GM21576 (cell line): ENCODE data around the gene RPL7A.
"Not testable (repeated sequence)": the region's sequence is repeated elsewhere in the genome, so short reads cannot be mapped to it uniquely, and the experiment has no call there.

ENCODE experiments used
- ATAC-seq: cut with Tn5 transposase; IDR thresholded peaks from one replicate; pipeline ENCODE4 v1.9.1; 2021; ENCODE audit warnings: mild to moderate bottlenecking, moderate library complexity; ENCODE audit not compliant: unreplicated experiment

Gene RPL7A

DNA sequence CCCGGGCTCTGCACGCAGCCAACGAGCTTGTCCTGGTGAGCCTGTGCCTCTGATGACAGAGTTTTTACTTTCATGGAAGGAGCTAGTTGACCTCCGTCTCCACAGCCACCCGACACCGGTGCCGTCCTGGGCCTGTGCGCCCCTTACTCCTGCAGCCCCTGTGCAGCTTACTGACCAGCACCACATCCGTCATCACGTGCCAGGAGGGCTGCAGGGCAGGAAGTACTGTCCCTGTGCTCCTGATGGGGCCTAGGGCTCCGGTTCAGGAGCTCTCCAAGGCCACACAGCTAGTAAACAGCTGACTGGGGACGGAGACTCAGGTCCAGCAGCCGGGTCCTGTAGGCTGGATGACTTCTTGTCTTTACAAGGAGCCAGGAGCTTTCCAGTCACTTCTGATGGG lies 38.3 kb downstream of the RPL7A start:
- ATAC-seq: no peak

DNA sequence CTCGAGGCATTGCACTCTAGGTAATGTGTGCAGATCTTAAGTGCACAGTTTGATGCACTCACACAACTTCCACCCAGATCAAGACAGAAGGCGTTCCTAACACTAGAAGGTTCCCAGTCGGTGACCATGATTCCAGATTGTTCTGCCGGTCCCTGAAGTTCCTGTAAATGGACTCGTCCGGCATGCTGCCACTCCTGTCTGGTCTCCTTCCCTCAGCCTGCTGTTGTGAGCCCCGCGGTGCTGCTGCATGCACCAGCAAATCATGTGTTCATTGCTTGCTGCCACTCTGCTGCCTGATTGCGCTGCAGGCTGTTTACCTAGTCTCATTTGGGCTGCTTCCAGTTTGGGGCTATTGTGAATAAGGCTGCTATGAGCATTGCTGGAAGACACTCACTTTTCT lies 39.7 kb downstream of the RPL7A start:
- ATAC-seq: no peak

DNA sequence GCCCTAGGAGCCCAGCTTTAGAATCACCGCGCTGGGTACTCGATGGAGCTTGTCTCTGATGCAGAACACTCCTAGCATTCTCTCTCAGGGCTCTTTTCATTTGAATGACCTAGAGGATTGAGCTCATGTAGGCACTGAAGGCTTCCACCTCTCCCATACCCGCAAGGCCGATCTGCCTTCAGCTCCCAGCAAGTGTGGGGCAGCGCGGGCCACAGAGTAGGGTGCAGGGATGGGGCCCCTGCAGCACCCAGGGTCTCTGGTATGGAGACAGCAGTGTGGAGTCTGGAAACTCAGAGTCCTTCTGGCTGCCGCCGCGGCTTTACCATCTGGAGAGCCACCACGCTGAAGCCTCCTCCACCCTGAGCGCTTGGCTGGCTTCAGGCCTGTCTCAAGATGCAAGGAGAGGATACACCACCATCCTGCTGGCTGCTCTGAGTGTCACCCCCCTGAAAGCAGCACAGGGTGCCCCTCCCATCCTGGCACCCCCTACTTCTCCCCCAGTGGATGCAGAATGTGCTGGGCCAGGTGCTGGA lies 41.1 kb downstream of the RPL7A start:
- ATAC-seq: no peak

DNA sequence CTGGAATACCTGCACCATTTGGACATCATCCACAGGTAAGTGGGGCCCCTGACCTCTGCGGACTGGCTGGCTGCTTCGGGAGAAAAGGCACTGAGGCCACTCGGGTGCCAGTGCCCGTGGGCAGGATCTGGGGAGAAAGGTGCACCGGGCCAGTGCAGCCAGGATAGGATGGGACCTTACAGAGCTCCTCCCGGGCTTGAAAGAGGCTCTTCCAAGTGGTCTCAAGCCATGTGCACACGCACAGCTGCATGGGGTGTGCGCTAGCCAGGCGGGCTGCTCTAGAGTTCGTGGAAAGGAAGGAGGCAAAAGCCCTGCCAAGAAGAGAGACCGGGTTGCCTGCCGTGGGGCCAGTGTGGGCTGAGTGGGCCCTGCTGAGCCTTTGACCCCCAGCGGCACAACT lies 41.5 kb downstream of the RPL7A start:
- ATAC-seq: no peak

DNA sequence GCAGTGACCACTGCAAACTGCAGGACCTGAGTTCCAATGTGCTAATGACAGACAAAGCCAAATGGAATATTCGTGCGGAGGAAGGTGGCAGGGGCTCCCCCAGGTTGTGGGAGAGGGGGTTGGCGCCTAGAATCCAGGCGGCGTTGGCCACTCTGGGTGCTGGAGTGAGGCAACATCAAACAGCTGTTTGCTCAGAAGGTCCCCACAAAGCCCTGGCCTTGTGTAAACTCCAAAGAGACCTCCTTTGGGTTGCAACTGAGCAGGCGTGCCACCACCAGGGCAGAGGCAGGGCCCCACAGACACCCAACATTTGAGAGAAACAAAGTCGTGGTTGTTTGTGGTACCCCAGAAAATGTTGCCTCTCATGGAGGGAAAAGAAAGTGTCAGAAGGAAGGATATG lies 42.7 kb downstream of the RPL7A start:
- no peak for ATAC-seq

DNA sequence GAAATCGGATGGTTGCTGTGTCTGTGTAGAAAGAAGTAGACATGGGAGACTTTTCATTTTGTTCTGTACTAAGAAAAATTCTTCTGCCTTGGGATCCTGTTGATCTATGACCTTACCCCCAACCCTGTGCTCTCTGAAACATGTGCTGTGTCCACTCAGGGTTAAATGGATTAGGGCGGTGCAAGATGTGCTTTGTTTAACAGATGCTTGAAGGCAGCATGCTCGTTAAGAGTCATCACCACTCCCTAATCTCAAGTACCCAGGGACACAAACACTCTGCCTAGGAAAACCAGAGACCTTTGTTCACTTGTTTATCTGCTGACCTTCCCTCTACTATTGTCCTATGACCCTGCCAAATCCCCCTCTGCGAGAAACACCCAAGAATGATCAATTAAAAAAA lies 43.4 kb downstream of the RPL7A start:
- ATAC-seq: not testable (repeated sequence)

DNA sequence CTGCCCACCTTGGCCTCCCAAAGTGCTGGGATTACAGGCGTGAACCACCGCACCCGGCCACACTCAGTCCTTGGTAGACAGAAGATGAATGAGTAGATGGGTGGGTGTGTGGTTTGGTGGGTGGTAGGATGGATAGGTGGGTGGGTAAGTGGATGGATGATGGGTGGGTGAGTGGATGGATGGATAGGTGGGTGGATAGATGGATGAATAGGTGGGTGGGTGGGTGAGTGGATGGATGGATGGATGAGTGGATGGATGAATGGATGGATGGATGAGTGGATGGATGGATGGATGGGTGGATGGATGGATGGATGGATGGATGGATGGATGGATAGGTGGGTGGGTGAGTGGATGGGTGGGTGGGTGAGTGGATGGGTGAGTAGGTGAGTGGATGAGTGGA lies 44.3 kb downstream of the RPL7A start:
- ATAC-seq: not testable (repeated sequence)

DNA sequence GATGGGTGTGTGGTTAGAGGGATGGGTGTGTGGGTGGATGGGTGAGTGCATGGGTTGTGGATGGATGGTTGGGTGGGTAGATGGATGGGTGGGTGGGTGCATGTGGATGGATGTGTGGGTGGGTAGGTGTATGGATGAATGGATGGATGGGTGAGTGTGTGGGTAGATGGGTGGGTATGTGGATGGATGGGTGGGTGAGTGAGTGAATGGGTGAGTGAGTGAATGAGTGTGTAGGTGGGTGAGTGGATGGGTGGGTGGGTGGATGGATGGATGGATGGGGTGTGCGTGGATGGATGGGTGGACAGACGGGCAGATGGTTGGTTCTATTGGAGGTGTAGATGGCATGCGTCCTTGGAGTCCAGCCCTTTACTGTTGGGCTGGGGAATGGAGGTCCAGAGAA lies 45.4 kb downstream of the RPL7A start:
- ATAC-seq: no peak

DNA sequence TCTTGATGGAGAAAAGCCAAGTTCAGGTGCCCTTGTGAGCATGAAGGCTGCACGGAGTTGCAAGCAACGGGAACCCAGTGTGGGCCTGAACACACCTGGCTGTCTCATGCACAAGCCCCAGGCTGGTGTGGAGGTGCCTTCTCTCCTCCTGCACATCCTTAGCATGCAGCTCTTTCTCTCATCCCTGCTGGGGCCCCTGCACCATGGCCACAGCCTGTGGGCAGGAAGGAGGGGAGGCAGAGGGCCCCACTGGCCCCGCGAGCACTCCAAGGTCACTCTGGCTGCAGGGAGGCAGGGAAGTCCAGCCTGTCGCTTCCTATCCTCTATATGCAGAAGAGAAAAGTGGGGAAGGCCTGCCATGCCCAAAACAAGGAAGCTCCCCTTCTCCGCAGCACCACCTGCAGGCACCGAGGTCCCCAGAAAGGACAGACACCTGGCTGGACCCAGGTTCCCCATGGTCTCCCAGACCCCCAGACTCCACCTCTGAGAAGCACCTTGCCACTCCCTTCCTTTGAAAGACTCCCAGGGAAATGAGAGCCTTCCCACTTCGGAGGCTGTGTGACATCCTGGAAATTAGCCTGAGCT lies 46.8 kb downstream of the RPL7A start:
- ATAC-seq: no peak

DNA sequence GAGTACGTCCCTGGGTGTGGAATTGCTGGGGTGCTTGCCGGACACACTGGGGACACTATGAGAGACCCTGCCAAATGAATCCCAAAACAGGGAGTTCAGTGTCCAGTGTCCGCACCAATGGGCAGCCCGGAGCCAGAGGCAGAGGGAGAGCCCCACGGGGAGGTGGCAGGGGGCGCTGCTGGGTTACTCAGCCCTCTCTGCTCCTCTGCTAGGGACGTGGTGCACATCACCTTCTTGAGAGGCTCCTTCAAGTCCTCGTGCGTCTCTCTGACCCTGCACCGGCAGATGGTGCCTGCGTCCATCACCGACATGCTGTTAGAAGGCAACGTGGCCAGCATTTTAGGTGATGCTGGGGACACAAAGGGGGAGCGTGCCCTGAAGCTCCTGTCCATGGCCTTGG lies 48.9 kb downstream of the RPL7A start:
- no peak for ATAC-seq

DNA sequence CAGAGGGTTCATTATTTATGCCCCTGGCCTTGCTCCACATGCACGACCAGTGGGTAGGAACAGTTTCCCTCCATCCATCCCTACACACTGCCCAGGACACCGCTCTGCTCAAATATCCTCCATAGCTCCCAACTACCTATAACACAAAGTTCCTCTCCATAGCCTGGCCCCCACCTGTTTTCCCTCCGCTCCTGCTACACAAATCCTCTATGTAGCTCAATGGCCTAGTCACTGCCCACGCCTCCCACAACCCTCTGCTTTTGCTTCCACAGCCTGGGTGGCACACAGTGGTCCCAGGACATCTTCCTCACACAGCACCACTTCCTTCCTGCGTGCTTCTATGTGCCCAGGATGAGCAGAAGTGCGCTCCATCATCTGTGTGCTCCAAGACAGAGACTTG lies 49.4 kb downstream of the RPL7A start:
- no peak for ATAC-seq

DNA sequence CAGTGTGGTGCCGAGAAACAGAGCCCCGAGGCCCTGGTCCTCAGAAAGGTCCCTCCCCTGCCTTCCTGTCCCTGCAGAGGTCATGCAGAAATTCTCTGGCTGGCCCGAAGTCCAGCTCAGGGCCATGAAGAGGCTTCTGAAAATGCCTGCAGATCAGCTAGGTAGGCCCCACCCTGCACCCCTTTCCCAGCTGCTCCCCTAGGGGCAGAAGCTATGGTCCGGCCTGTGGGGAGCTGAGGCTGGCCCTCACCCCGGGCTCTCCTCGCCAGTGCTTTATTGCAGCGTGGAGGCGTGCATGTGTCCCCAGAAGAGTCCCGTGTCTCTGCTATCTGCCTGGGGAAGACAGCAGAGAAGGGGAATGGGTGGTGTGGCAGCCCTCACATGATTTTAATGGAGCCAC lies 49.9 kb downstream of the RPL7A start:
- ATAC-seq: no peak

DNA sequence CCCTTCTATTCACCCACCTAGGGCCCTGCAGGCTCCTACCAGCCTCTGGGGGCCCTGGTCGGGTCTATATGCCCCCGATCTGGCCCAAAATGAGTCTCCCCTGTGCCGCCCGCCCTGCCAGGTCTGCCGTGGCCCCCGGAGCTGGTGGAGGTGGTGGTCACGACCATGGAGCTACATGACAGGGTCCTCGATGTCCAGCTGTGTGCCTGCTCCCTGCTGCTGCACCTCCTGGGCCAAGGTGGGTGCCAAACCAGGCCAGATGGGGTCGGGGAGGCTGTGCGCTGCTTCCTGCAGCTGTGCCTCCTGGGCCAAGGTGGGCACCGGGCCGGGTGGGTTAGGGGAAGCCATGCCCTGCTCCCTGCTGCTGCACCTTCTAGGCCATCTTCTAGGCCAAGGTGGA lies 52.3 kb downstream of the RPL7A start:
- ATAC-seq: no peak
